ENCODE measurements around the gene TAOK3.
"Not testable (repeated sequence)": the region's sequence is repeated elsewhere in the genome, so short reads cannot be mapped to it uniquely, and the experiment has no call there.

The TAOK3 gene

GRCh38 chr12:118259079-118259478 is 113.6 kb downstream of the TAOK3 start:
- Histone ChIP-seq H3K9ac (ENCODE audit: insufficient read length) (no peak overlapping the region), H3K36me3 (ENCODE audit: insufficient read depth, low read length) (no peaks in the 10 kb centered on the region), H3K4me3 (no peak overlapping the region), H3K27ac (no peak overlapping the region), H3K9me3 (ENCODE audit: low read depth, low read length) (no peaks in the 10 kb centered on the region)
- TF ChIP-seq POLR2AphosphoS5 (IDR thresholded peaks at IDR 0.05; ENCODE audit: borderline replicate concordance, low read depth, low read length) (no peak), EZH2 (IDR thresholded peaks at IDR 0.05) (no peak), FOXP2 (optimal IDR thresholded peaks at IDR 0.05; ENCODE audit: control extremely low read depth, extremely low read length, insufficient read depth) (no peak)
- no peak for DNase-seq (ENCODE audit: low read depth, low spot score)

DNA sequence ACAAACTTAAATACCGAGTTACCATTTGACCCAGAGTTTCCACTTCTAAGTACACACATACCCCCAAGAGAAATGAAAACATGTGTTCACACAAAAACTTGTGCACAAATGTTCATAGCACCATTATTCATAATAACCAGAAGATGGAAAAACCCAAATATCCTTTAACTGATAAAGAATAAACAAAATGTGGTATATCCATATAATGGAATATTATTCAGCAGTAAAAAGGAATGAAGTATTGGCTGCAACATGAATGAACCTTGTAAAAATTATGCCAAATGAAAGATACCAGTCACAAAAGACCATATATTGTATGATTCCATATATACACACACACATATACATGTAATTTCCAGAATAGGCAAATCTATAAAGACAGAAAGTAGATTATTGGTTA is 116.4 kb downstream of the TAOK3 start:
- no peak overlapping the region for H3K27ac ChIP-seq
- no peak for TF ChIP-seq FOXP2 (optimal IDR thresholded peaks at IDR 0.05; ENCODE audit: control extremely low read depth, extremely low read length, insufficient read depth)
- TF ChIP-seq POLR2AphosphoS5 (IDR thresholded peaks at IDR 0.05; ENCODE audit: borderline replicate concordance, low read depth, low read length) = no peak
- TF ChIP-seq EZH2 (IDR thresholded peaks at IDR 0.05) = no peak
- no peaks in the 10 kb centered on the region for H3K9me3 ChIP-seq (ENCODE audit: low read depth, low read length)
- H3K4me3 ChIP-seq = no peak overlapping the region
- H3K36me3 ChIP-seq (ENCODE audit: insufficient read depth, low read length) = no peaks in the 10 kb centered on the region
- no peak overlapping the region for H3K9ac ChIP-seq (ENCODE audit: insufficient read length)
- DNase-seq (ENCODE audit: low read depth, low spot score) = no peak

- Histone ChIP-seq H3K9ac (ENCODE audit: insufficient read length) (no peak overlapping the region), H3K36me3 (ENCODE audit: insufficient read depth, low read length) (no peaks in the 10 kb centered on the region), H3K27ac (no peak overlapping the region), H3K9me3 (ENCODE audit: low read depth, low read length) (no peaks in the 10 kb centered on the region), H3K4me3 (no peak overlapping the region)
- DNase-seq (ENCODE audit: low read depth, low spot score) = no peak
- TF ChIP-seq FOXP2 (optimal IDR thresholded peaks at IDR 0.05; ENCODE audit: control extremely low read depth, extremely low read length, insufficient read depth) (no peak), POLR2AphosphoS5 (IDR thresholded peaks at IDR 0.05; ENCODE audit: borderline replicate concordance, low read depth, low read length) (no peak), EZH2 (IDR thresholded peaks at IDR 0.05) (no peak)
Measured at GRCh38 chr12:118249547-118249946, 123.2 kb downstream of the TAOK3 start.

DNA sequence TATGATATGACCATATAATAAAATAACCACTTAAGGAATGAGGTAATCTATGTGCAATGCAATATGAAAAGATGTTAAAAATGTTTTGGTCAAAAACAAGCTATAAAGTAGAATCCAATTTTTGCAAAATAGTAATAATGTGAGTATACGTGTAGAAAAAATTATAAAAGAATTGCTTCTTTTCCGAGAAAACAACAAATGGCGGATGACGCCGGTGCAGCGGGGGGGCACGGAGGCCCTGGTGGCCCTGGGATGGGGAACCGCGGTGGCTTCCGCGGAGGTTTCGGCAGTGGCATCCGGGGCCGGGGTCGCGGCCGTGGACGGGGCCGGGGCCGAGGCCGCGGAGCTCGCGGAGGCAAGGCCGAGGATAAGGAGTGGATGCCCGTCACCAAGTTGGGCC is 126.8 kb downstream of the TAOK3 start:
- DNase-seq (ENCODE audit: low read depth, low spot score); H3K27ac ChIP-seq; H3K36me3 ChIP-seq (ENCODE audit: insufficient read depth, low read length); H3K9me3 ChIP-seq (ENCODE audit: low read depth, low read length); H3K4me3 ChIP-seq; H3K9ac ChIP-seq (ENCODE audit: insufficient read length): not testable (repeated sequence)

- no peak for TF ChIP-seq FOXP2 (optimal IDR thresholded peaks at IDR 0.05; ENCODE audit: control extremely low read depth, extremely low read length, insufficient read depth)
- no peak for TF ChIP-seq EZH2 (IDR thresholded peaks at IDR 0.05)
- TF ChIP-seq POLR2AphosphoS5 (IDR thresholded peaks at IDR 0.05; ENCODE audit: borderline replicate concordance, low read depth, low read length) = no peak
- Histone ChIP-seq H3K4me3 (no peak overlapping the region), H3K27ac (no peak overlapping the region), H3K9me3 (ENCODE audit: low read depth, low read length) (no peaks in the 10 kb centered on the region), H3K9ac (ENCODE audit: insufficient read length) (no peak overlapping the region), H3K36me3 (ENCODE audit: insufficient read depth, low read length) (no peaks in the 10 kb centered on the region)
- DNase-seq (ENCODE audit: low read depth, low spot score) = no peak
Measured at GRCh38 chr12:118238888-118239287, 133.8 kb downstream of the TAOK3 start.

DNA sequence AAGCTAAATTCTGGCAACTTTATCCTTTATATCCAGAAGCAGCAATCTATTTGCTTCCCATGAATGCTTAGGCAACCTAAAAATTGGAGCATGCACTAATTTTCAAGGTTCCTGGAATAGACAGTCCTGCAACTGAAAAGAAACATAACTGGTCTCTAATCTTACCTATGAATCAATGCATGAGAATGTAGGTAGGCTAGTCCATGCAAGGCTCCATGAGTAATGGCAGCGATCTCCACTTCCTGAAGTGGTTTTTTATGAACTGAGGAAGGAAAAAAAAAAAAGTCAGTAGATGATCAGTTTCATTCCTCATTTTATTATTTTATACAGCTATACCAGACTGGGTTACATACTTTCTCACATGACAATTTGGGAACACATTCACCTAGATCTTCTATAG is 134.8 kb downstream of the TAOK3 start:
- Histone ChIP-seq H3K9me3 (ENCODE audit: low read depth, low read length) (no peaks in the 10 kb centered on the region), H3K36me3 (ENCODE audit: insufficient read depth, low read length) (no peaks in the 10 kb centered on the region), H3K4me3 (no peak overlapping the region), H3K27ac (no peak overlapping the region), H3K9ac (ENCODE audit: insufficient read length) (no peak overlapping the region)
- no peak for DNase-seq (ENCODE audit: low read depth, low spot score)
- TF ChIP-seq EZH2 (IDR thresholded peaks at IDR 0.05) (no peak), FOXP2 (optimal IDR thresholded peaks at IDR 0.05; ENCODE audit: control extremely low read depth, extremely low read length, insufficient read depth) (no peak), POLR2AphosphoS5 (IDR thresholded peaks at IDR 0.05; ENCODE audit: borderline replicate concordance, low read depth, low read length) (no peak)

DNA sequence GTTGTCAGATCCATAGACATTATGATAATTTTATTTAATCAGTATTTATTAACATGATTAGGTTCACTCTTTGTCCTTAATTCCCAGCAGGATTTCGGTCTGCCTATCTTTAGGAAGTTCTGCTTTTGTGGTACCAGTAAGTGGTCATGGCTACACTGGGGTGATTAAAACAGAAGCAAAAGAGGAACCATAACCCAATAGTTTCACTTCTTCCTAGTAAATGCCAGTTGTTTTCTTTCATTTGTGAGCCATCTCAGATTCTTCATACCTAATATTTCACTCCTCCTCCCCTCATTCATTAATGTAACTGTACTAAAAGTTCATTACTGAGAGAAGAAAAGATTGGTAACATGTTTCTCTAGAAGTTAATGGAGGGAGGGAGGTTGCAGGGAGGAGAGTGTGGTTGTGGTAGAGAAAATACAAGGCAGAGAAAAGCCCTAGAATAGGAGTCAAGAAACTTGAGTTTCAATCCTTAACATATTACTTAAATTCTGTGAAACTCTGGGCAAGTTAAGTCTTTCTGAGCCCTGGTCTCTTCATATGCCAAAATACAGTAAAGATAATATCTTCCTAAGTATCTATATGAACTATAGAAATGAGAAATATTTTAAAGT is 135.5 kb downstream of the TAOK3 start:
- H3K9ac ChIP-seq (ENCODE audit: insufficient read length) = no peak overlapping the region
- H3K4me3 ChIP-seq = no peak overlapping the region
- no peak for DNase-seq (ENCODE audit: low read depth, low spot score)
- TF ChIP-seq FOXP2 (optimal IDR thresholded peaks at IDR 0.05; ENCODE audit: control extremely low read depth, extremely low read length, insufficient read depth) (no peak), POLR2AphosphoS5 (IDR thresholded peaks at IDR 0.05; ENCODE audit: borderline replicate concordance, low read depth, low read length) (no peak), EZH2 (IDR thresholded peaks at IDR 0.05) (no peak)
- no peak overlapping the region for H3K27ac ChIP-seq
- no peaks in the 10 kb centered on the region for H3K36me3 ChIP-seq (ENCODE audit: insufficient read depth, low read length)
- no peaks in the 10 kb centered on the region for H3K9me3 ChIP-seq (ENCODE audit: low read depth, low read length)

GRCh38 chr12:118220702-118221101 is 152.0 kb downstream of the TAOK3 start:
- no peak for DNase-seq (ENCODE audit: low read depth, low spot score)
- Histone ChIP-seq H3K27ac (no peak overlapping the region), H3K9me3 (ENCODE audit: low read depth, low read length) (no peaks in the 10 kb centered on the region), H3K4me3 (no peak overlapping the region), H3K9ac (ENCODE audit: insufficient read length) (no peak overlapping the region), H3K36me3 (ENCODE audit: insufficient read depth, low read length) (no peaks in the 10 kb centered on the region)
- no peak for TF ChIP-seq EZH2 (IDR thresholded peaks at IDR 0.05)
- no peak for TF ChIP-seq FOXP2 (optimal IDR thresholded peaks at IDR 0.05; ENCODE audit: control extremely low read depth, extremely low read length, insufficient read depth)
- no peak for TF ChIP-seq POLR2AphosphoS5 (IDR thresholded peaks at IDR 0.05; ENCODE audit: borderline replicate concordance, low read depth, low read length)

DNA sequence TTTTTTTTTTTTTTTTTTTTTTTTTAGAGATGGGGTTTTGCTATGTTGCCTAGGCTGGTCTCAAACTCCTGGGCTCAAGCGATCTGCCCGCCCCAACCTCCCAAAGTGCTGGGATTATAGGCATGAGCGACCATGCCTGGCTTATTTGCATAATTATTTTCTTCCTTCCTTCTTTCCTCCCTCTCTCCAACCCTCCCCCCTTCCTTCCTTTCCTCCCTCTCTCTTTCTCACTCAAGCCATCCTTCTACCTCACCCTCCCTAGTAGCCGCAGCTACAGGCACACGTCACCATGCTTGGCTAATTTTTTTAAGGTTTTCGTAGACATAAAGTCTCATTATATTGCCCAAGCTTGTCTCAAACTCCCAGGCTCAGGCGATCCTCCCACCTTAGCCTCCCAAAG is 152.9 kb downstream of the TAOK3 start:
- no peaks in the 10 kb centered on the region for H3K9me3 ChIP-seq (ENCODE audit: low read depth, low read length)
- H3K4me3 ChIP-seq = no peak overlapping the region
- TF ChIP-seq FOXP2 (optimal IDR thresholded peaks at IDR 0.05; ENCODE audit: control extremely low read depth, extremely low read length, insufficient read depth) (no peak), POLR2AphosphoS5 (IDR thresholded peaks at IDR 0.05; ENCODE audit: borderline replicate concordance, low read depth, low read length) (no peak), EZH2 (IDR thresholded peaks at IDR 0.05) (no peak)
- no peaks in the 10 kb centered on the region for H3K36me3 ChIP-seq (ENCODE audit: insufficient read depth, low read length)
- no peak for DNase-seq (ENCODE audit: low read depth, low spot score)
- no peak overlapping the region for H3K27ac ChIP-seq
- no peak overlapping the region for H3K9ac ChIP-seq (ENCODE audit: insufficient read length)
